Airway epithelial cell (primary cell): Measurements from ENCODE around the gene UCP1. TPM values are rescaled to one million over a fixed set of nuclear protein-coding genes. Genes with fewer than 3 reads are reported as not detected.

Experiments
- total RNA-seq: library from RNA; depleted of rRNA; stranded (reverse); fragments of >200 nt; gene quantifications from 2 replicates; pipeline ENCODE4 v1.2.3, GENCODE V29; 2015

UCP1 gene, protein sequence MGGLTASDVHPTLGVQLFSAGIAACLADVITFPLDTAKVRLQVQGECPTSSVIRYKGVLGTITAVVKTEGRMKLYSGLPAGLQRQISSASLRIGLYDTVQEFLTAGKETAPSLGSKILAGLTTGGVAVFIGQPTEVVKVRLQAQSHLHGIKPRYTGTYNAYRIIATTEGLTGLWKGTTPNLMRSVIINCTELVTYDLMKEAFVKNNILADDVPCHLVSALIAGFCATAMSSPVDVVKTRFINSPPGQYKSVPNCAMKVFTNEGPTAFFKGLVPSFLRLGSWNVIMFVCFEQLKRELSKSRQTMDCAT
- total RNA-seq, result not detected in 2 replicates

DNA sequence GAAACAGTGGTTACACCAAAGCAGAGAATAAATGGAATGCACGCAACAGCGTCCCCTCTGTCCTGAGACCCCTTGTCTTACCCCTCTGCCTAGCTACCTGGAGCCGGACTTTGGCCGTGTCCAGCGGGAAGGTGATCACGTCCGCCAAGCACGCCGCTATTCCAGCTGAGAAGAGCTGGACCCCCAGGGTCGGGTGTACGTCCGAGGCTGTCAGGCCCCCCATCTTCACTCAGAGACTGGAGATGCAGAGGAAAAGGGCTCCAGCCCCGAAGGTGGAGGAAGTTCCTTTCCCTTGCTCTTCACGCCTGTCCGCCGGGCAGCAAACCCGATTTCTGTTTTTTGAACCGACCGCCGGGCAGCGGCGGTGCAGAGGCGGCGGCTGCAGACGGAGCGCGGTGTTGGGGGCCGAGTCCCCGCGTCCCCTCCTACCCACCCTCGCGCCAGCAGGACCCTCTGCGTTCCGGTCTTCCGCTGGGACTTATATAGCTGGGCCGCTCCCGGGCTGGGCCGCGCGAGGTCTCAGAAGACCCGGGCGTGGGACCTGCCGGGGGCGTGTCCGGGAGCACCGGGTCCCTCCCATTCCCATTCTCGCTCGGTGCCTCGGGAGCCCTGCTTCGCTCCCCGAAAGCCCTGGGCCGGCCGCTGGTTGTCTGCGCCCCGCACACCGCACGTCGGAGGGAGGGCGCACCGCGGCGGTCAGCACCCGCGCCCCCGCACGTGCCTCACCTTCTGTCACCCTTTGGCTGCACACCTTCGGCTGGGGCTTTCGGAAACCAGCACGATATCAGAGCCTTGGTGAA is at the start of gene UCP1:
Gene UCP1 (minus strand): TSS at position 455 of the 800 bp plus-strand sequence. CDS start 232 bp downstream, at position 223.

DNA sequence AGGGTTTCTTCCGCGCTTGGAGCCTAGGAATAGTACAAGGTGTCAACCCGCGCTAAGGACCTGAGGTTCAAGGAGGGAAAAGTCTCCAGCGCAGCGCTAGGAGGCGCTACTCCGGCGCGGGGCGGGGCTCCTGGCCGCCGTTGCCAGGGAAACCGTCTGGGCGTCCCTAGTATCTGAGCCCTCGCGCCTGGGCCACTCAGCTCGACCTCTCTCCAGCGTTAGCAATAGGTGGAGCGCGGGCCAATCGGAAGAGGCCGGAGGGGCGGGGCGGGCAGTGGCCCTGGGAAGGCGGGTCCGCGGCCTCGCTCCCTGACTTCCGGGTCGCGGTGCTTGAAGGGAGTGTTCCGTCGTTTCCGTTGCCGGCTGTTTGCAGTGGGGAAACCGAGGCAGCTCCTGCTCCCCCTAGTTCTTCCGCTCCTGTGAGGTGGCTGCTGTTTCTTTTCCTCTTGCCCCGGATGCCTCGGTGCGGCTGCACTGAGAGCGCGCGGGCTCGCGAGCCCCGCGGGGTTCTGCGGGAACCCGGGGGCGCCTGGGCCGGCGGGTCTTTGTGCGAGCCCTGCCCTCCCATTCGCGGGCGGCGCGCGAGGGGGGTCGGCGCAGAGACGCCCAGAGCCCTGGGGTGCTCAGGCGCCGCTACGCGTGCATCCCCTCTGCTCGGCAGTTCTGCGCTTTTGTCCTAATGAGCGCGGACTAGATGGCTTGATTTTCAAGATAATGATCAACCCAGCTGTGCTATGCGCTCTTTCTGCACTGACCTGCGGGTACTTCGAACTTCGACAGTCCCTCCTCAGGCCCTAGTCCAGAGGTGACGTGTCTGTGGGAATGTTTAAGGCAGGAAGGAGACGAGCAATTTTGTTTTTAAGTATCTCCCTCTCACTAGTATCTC is 44.7 kb downstream of the UCP1 start, which contains the start of gene ELMOD2:
Gene ELMOD2 (plus strand): TSS at position 312 of the 886 bp plus-strand sequence. CDS start 1,261 bp downstream, outside the sequence.

Other genes with a start within 250 kb of the UCP1 start
- gene SCOC, start 195.3 kb downstream of the UCP1 start, total RNA-seq, result 78.6 and 81.5 TPM in 2 replicates
- 0.07 TPM in 1 of 2 replicates, not detected in the other for gene CLGN, start 141.3 kb downstream of the UCP1 start, total RNA-seq
- gene MGAT4D, start 70.7 kb downstream of the UCP1 start, total RNA-seq, result not detected in 2 replicates
- gene ELMOD2, start 44.8 kb downstream of the UCP1 start, total RNA-seq, result 19.1 and 24.8 TPM in 2 replicates
- gene TBC1D9, start 187.4 kb upstream of the UCP1 start, total RNA-seq, result 8.6 and 13.0 TPM in 2 replicates